Stimulated activated CD8-positive, alpha-beta memory T cell treated with anti-CD3 and anti-CD28 coated beads, Interleukin-4, amount 100 ng/mL, for 1 hour (primary cell): ENCODE results near the gene FAM111B.
"Not testable (repeated sequence)": the region's sequence is repeated elsewhere in the genome, so short reads cannot be mapped to it uniquely, and the experiment has no call there.

Experiments
- DNase-seq, 2 donors: peaks; one replicate each; pipeline ENCODE4 v3.0.0-alpha.2; 2020; ENCODE audit warnings: low read depth in 2 of 2, low spot score in 1 of 2

The FAM111B gene

GRCh38 chr11:59106363-59107336 is at the start of gene FAM111B:
FAM111B (plus strand) TSS chr11:59107237; CDS start chr11:59109626, 2,389 bp downstream.
- no peak for DNase-seq

- DNase-seq: peak; percentile 36 to 59
Observed at GRCh38 chr11:59058120-59059033, 48.7 kb upstream of the FAM111B start.

GRCh38 chr11:59060096-59060495 is 46.9 kb upstream of the FAM111B start:
- DNase-seq: not testable (repeated sequence)

GRCh38 chr11:59062602-59063529 is 44.2 kb upstream of the FAM111B start:
- no peak for DNase-seq

- not testable (repeated sequence) for DNase-seq
Observed at GRCh38 chr11:59063996-59064727, 42.9 kb upstream of the FAM111B start.

GRCh38 chr11:59069087-59069486 is 38.0 kb upstream of the FAM111B start:
- DNase-seq: no peak

- DNase-seq: no peak
Observed at GRCh38 chr11:59076876-59077571, 30.0 kb upstream of the FAM111B start.

GRCh38 chr11:59078435-59078834 is 28.6 kb upstream of the FAM111B start:
- DNase-seq: no peak

GRCh38 chr11:59079086-59079485 is 28.0 kb upstream of the FAM111B start:
- DNase-seq: no peak

GRCh38 chr11:59080421-59080820 is 26.6 kb upstream of the FAM111B start:
- not testable (repeated sequence) for DNase-seq

- not testable (repeated sequence) for DNase-seq
Observed at GRCh38 chr11:59081430-59082020, 25.5 kb upstream of the FAM111B start.

- not testable (repeated sequence) for DNase-seq
Observed at GRCh38 chr11:59086007-59086406, 21.0 kb upstream of the FAM111B start, which contains the start of gene GLYATL1B. GLYATL1B (plus strand) TSS chr11:59086307; CDS start chr11:59086307, 0 bp downstream.

GRCh38 chr11:59088162-59088561 is 18.9 kb upstream of the FAM111B start:
- no peak for DNase-seq

GRCh38 chr11:59093576-59093975 is 13.5 kb upstream of the FAM111B start:
- not testable (repeated sequence) for DNase-seq

GRCh38 chr11:59095225-59095624 is 11.8 kb upstream of the FAM111B start:
- DNase-seq: not testable (repeated sequence)

- DNase-seq: not testable (repeated sequence)
Observed at GRCh38 chr11:59095972-59096575, 11.0 kb upstream of the FAM111B start.

GRCh38 chr11:59097113-59097708 is 9.8 kb upstream of the FAM111B start:
- peak in 1 of 2 donors; percentile 48 for DNase-seq

- not testable (repeated sequence) for DNase-seq
Observed at GRCh38 chr11:59097938-59098337, 9.1 kb upstream of the FAM111B start.
